MCF 10A (cell line): ENCODE measurements around the gene SERTM1. TPM values are rescaled to one million over a fixed set of nuclear protein-coding genes. Genes with fewer than 3 reads are reported as not detected.

Source experiments
- BruUV-seq: library from RNA; stranded (reverse); fragments of 400-500 nt; replicated peaks from 2 replicates; lab custom pipeline; 2021; lab: Mats Ljungman, UMichigan
- CTCF ChIA-PET: fragments of 300-600 bp; sonication (Branson Sonifier 250); formaldehyde crosslinking; extraction: SDS; loops from one replicate; lab custom pipeline; 2021; ENCODE audit warnings: antibody characterized with exemption, inconsistent platforms; lab: Yijun Ruan, JAX
- POLR2A ChIA-PET: fragments of 300-600, 350-650 bp; sonication (Branson Sonifier 250); formaldehyde crosslinking; extraction: SDS; loops from one replicate; lab custom pipeline; 2020; ENCODE audit warnings: antibody characterized with exemption, inconsistent platforms; lab: Yijun Ruan, JAX
- DNase-seq: peaks from one replicate; pipeline ENCODE4 v3.0.0-alpha.2; 2018; ENCODE audit not compliant: unreplicated experiment
- H3K27ac Mint-ChIP-seq: one replicate; pipeline ENCODE4 v1.8.0; 2022; ENCODE audit warnings: mild to moderate bottlenecking, low read depth, mixed read lengths; ENCODE audit not compliant: unreplicated experiment
- H3K27me3 Mint-ChIP-seq: one replicate; pipeline ENCODE4 v1.8.0; 2022; ENCODE audit warnings: mixed read lengths; ENCODE audit not compliant: insufficient read depth, unreplicated experiment
- H3K36me3 Mint-ChIP-seq: one replicate; pipeline ENCODE4 v1.8.0; 2022; ENCODE audit warnings: mild to moderate bottlenecking, moderate library complexity, mixed read lengths; ENCODE audit not compliant: insufficient read depth, unreplicated experiment
- H3K4me1 Mint-ChIP-seq: one replicate; pipeline ENCODE4 v1.8.0; 2022; ENCODE audit warnings: mixed read lengths; ENCODE audit not compliant: insufficient read depth, unreplicated experiment
- H3K4me3 Mint-ChIP-seq: one replicate; pipeline ENCODE4 v1.8.0; 2022; ENCODE audit warnings: mild to moderate bottlenecking, moderate library complexity, mixed read lengths; ENCODE audit not compliant: unreplicated experiment
- H3K9me3 Mint-ChIP-seq: one replicate; pipeline ENCODE4 v1.8.0; 2022; ENCODE audit warnings: mixed read lengths; ENCODE audit not compliant: unreplicated experiment
- CTCF ChIP-seq: fragments of 200-600 bp; IDR thresholded peaks from one replicate; pipeline ENCODE4 v1.8.0; 2022; ENCODE audit warnings: antibody characterized with exemption, mild to moderate bottlenecking; ENCODE audit not compliant: unreplicated experiment
- intact Hi-C: fragments of 100-400 bp; cut with micrococcal nuclease; formaldehyde crosslinking; loops from 2 replicates; pipeline ENCODE4 v1.14.1; 2022
- total RNA-seq: library from RNA; stranded (reverse); gene quantifications from 2 replicates; pipeline ENCODE4 v1.2.3, GENCODE V29; 2022

Gene SERTM1
- total RNA-seq, 1 experiment from 2014 or later: not detected

DNA sequence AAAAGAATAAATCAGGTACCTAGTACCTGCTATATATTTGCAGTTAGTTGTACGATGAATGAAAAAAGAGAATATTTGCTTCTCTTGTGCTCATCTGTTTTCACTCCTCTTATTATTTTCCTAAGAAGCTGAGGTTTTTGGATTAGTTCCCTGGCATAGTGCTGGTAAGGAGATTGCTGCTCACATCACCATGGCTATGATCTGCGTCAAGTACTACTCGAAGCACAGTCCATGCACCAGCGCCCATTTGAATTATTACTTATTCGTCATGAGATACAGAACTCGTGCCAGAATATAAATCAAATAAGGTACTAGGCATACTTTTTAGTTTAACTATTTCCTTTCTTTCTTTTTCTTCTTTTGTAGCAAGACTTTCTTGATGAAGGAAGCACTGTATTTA lies 7.1 kb downstream of the SERTM1 start:
- H3K4me3 Mint-ChIP-seq: no peak overlapping the region
- H3K36me3 Mint-ChIP-seq: no peaks in the 10 kb centered on the region
- no peak overlapping the region for H3K27ac Mint-ChIP-seq
- CTCF ChIA-PET: no interaction called here
- no peaks in the 10 kb centered on the region for H3K9me3 Mint-ChIP-seq
- POLR2A ChIA-PET: no interaction called here
- intact Hi-C loops: no loop called here
- peaks cover 39% of the 10 kb centered on the region for H3K27me3 Mint-ChIP-seq
- no peak for TF ChIP-seq CTCF
- no peaks in the 10 kb centered on the region for H3K4me1 Mint-ChIP-seq
- BruUV-seq: no TSS peak
- DNase-seq: no peak

DNA sequence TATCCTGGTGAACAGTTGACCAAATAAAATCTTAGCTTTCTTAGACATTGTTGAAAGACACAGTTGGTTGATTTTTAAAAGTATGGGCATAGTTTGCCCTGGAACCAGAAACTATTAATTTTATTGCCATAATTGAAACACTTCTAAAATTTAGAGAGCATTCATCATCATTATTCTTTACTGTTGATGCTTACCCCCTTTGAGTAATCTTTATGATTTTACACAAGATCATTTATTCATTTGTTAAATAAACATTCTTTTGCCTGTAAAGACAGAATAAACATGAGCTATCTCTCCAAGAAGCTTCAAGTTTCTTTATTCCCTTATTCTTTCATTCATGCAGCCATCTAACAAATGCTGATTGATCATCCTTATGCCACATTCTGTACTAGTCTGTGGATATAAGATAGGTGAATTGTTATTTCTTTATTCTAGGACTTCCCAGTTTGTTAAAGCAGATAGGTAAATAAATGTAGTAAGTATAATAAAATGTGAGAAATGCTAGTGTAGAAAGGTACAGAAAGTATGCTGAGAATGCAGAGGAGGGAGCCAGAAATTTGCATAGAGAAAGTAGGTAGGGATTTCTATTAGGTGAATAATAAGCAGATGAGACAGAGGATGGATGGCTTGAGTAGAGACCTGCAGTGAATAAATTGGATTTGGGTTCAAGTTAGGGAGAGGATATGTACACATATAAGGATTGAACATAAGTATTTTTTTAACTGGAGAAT lies 8.2 kb downstream of the SERTM1 start:
- Mint-ChIP-seq H3K27ac (no peak overlapping the region), H3K9me3 (no peaks in the 10 kb centered on the region), H3K4me3 (no peak overlapping the region), H3K27me3 (peaks cover 30% of the 10 kb centered on the region), H3K4me1 (no peaks in the 10 kb centered on the region), H3K36me3 (no peaks in the 10 kb centered on the region)
- intact Hi-C loops: no loop called here
- no peak for DNase-seq
- CTCF ChIA-PET: interaction anchor here (0.7 to 1.1 kb wide), 3 partner anchors 56 to 335 kb away, joined by 3 to 5 read pairs (median 4); no protein-coding TSS in a partner anchor
- no TSS peak for BruUV-seq
- POLR2A ChIA-PET: no interaction called here
- no peak for TF ChIP-seq CTCF

- no TSS peak for BruUV-seq
- Mint-ChIP-seq H3K4me1 (no peaks in the 10 kb centered on the region), H3K9me3 (no peaks in the 10 kb centered on the region), H3K36me3 (no peaks in the 10 kb centered on the region), H3K27me3 (peaks cover 14% of the 10 kb centered on the region), H3K4me3 (no peak overlapping the region), H3K27ac (no peak overlapping the region)
- CTCF ChIA-PET: interaction anchor here (0.8 kb wide), 1 partner anchor 35 kb away, joined by 4 read pairs; no protein-coding TSS in a partner anchor
- POLR2A ChIA-PET: no interaction called here
- TF ChIP-seq CTCF: no peak
- intact Hi-C loops: no loop called here
- DNase-seq: no peak
Measured at GRCh38 chr13:36683701-36684100, 9.9 kb downstream of the SERTM1 start.

- POLR2A ChIA-PET: interaction anchor here (0.6 kb wide), 1 partner anchor 12 kb away, joined by 3 read pairs; no protein-coding TSS in a partner anchor
- CTCF ChIA-PET: interaction anchor here (0.6 kb wide), 1 partner anchor 54 kb away, joined by 3 read pairs; no protein-coding TSS in a partner anchor
- no TSS peak for BruUV-seq
Measured at GRCh38 chr13:36685927-36686326, 12.1 kb downstream of the SERTM1 start.

More at GRCh38 chr13:36685927-36686326, 12.1 kb downstream of the SERTM1 start:
- Mint-ChIP-seq H3K27ac (no peak overlapping the region), H3K4me1 (no peaks in the 10 kb centered on the region), H3K4me3 (no peak overlapping the region), H3K27me3 (peaks cover 24% of the 10 kb centered on the region), H3K9me3 (no peaks in the 10 kb centered on the region), H3K36me3 (no peaks in the 10 kb centered on the region)
- intact Hi-C loops: no loop called here
- TF ChIP-seq CTCF: no peak
- peak; percentile 31 for DNase-seq
